GM19351 (cell line): ENCODE results near the gene OR10T2.
"Not testable (repeated sequence)": the region's sequence is repeated elsewhere in the genome, so short reads cannot be mapped to it uniquely, and the experiment has no call there.

Experiments
- ATAC-seq: cut with Tn5 transposase; IDR thresholded peaks from one replicate; pipeline ENCODE4 v1.9.1; 2021; ENCODE audit warnings: mild to moderate bottlenecking, moderate library complexity; ENCODE audit not compliant: unreplicated experiment

Gene OR10T2, protein sequence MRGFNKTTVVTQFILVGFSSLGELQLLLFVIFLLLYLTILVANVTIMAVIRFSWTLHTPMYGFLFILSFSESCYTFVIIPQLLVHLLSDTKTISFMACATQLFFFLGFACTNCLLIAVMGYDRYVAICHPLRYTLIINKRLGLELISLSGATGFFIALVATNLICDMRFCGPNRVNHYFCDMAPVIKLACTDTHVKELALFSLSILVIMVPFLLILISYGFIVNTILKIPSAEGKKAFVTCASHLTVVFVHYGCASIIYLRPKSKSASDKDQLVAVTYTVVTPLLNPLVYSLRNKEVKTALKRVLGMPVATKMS

DNA sequence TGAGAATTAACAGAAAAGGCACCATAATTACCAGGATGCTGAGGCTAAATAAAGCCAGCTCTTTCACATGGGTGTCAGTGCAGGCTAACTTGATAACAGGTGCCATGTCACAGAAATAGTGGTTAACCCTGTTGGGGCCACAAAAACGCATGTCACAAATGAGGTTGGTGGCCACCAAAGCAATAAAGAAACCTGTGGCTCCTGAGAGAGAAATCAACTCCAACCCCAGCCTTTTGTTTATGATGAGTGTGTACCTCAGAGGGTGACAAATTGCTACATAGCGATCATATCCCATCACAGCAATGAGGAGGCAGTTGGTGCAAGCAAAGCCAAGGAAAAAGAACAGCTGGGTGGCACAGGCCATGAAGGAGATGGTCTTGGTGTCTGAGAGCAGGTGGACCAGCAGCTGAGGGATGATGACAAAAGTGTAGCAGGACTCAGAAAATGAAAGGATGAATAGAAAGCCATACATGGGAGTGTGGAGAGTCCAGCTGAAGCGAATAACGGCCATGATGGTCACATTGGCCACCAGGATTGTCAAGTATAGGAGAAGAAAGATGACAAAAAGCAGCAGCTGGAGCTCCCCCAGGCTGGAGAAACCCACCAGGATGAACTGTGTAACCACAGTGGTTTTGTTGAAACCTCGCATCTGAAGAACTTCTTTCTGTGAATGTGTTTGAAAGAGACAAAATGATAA is at the start of gene OR10T2:
Gene OR10T2 (minus strand): TSS at position 649 of the 697 bp plus-strand sequence. CDS start 0 bp downstream, at position 649.
- no peak for ATAC-seq

- no peak for ATAC-seq
Measured at GRCh38 chr1:158445376-158445775, 46.1 kb upstream of the OR10T2 start.

GRCh38 chr1:158434741-158435140 is 35.5 kb upstream of the OR10T2 start:
- ATAC-seq, result no peak

GRCh38 chr1:158430163-158430562 is 30.9 kb upstream of the OR10T2 start:
- not testable (repeated sequence) for ATAC-seq

GRCh38 chr1:158426137-158426536 is 26.9 kb upstream of the OR10T2 start, which contains the start of gene OR10K2:
OR10K2 (minus strand) TSS chr1:158426237; CDS start chr1:158420866, 5,371 bp downstream.
- ATAC-seq, result no peak

GRCh38 chr1:158425027-158425426 is 25.8 kb upstream of the OR10T2 start:
- ATAC-seq, result no peak

DNA sequence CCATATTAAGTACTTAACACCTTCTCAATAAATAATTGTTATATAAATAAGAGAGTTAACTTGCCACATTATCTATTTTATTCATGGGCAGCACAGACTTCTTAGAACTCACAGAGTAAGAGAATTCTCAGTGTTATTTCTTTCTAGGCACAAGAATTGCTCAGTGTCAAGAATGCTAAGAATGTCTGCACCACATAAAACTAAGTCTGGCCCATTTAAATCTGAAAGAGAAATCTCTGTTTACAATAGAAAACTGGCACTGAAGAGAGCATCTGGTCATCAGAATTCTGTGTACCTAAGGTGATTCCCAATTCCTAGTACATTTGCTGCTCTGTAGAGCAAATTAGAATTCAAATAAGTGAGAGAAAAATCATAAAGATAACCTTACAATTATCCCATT is 22.9 kb upstream of the OR10T2 start:
- ATAC-seq, result no peak

DNA sequence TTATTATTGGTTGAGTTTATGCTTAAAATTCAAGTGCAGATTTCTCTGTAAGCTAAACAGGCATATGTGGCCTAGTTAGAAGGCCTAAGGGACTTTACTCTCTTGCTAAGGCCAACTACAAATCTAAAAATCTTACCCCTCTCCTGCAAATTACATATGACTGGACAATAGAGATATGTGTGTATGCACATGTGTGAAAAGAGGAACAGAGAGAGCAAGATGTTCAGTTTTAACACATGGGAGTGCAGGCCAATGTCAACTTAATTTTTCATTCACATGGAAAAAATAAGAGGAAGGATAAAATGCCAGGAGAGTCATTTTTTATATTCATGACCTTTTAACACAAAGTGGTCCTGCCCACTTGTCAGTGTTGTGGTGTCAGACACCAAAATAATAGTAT is 18.3 kb upstream of the OR10T2 start:
- ATAC-seq, result no peak

GRCh38 chr1:158414651-158415345 is 15.5 kb upstream of the OR10T2 start:
- ATAC-seq, result no peak

DNA sequence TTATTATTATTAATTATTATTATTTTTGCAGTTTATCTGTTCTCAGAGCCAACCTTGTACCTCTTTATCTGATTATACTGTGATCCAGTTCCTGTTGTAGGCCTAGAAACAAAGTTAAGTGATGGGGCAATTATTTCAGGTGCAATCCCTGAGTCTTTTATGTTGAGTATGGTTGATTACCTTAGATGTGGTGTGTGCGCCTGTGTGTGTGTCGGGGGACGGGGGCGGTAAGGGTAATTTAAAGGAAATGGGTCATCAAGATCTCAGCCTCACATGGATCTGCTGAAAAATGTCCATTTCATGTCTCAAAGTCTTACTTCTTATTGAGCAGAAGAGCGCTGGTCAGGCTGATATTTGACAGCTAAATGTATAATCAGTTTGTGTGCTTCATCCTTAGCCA is 7.8 kb upstream of the OR10T2 start:
- no peak for ATAC-seq

GRCh38 chr1:158400871-158401270 is 1.6 kb upstream of the OR10T2 start:
- no peak for ATAC-seq

DNA sequence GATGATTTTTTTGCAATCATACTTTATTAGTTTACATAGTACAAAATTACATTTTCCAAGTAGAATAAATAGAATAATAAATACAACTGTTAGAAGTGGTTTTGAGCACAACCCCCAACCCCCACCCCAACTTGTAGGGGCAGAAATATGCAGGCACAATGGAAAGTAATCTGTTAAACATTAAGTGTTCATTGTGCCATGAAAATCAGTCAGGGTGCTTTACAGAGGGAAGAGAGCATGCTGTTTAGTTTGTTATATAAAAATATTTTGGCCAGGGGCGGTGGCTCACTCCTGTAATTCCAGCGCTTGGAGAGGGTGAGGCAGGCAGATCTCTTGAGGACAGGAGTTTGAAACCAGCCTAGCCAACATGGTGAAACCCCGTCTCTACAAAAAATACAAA is 2.6 kb downstream of the OR10T2 start:
- no peak for ATAC-seq

GRCh38 chr1:158393476-158393875 is 5.8 kb downstream of the OR10T2 start:
- no peak for ATAC-seq

GRCh38 chr1:158391099-158391498 is 8.2 kb downstream of the OR10T2 start:
- ATAC-seq, result no peak

DNA sequence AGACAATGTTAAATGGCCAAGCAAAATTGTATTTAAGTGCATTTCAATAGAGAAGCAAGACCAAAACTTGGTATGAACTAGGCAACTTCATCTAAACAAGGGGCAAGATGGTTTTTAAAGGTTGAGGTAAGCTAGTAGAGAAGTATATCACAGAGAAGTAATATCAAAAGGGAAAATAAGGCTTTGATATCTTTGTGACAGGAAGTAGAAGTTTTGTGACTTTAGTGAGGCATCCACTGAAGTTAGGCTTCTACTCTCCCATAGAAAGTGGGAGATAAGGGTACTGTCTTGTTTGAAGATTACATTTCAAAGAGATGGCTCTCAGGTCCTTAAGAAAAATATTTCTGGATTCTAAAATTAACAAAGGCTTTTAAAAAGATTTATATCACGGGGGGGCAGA is 8.9 kb downstream of the OR10T2 start:
- no peak for ATAC-seq

DNA sequence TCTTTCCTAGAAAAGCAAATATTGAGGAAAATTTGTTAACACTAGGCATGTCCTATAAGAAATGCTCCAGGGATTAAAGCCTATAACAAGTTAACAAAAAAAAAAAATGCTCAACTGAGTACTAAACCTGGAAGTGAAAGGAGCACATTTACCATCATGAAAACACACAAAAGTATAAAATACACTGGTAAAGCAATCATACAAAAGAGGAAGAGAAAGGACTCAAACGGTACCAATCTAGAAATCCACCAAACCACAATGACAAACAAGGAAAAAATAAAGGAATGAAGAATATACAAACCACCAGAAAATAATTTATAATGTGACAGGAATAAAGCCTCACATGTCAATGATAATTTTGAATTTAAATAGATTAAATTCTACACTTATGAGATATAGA is 24.4 kb downstream of the OR10T2 start:
- no peak for ATAC-seq

- ATAC-seq, result not testable (repeated sequence)
Measured at GRCh38 chr1:158374101-158374500, 25.2 kb downstream of the OR10T2 start.

GRCh38 chr1:158371188-158371953 is 27.9 kb downstream of the OR10T2 start:
- peak; percentile 93 for ATAC-seq

- no peak for ATAC-seq
Measured at GRCh38 chr1:158366783-158367182, 32.5 kb downstream of the OR10T2 start.

DNA sequence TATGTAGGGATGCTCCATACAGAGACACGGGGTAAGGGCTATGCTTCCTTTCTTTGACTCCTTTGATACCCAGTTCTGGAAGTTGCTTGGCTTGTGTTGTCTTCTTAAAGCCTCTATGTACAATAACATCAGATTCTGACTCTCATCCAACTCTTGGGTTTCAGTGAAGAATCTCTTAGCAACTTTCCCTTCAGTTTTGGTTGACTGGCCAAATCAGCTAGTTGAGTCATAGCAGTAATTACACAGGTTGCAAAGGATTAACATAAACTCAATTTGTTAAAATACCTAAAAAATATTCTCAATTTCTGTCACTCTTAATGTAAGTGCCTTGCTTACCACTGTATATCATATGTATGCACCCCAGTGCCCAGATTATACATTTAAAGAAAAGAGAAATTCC is 36.3 kb downstream of the OR10T2 start:
- no peak for ATAC-seq

DNA sequence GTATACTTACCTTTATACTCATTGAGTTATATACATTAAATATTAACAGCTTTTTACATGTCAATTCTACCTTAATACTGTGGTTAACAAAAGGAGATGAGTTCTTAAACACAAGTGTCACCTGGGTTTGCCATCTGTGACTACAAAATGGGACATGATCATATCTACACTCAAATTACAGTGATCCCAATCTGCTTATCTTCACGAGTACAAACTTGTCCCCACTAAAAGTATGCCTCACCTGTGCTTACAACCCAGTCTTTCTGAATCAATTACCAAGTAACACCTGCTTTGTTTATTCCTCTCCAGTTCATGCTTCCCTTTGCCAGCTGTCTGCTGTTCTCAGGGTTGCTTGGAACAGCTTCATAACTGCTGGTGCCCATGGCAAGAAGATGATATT is 36.8 kb downstream of the OR10T2 start:
- ATAC-seq, result no peak
